Measurements from ENCODE around the gene FOXO4.
"Not testable (repeated sequence)": the region's sequence is repeated elsewhere in the genome, so short reads cannot be mapped to it uniquely, and the experiment has no call there.

FOXO4 gene, protein sequence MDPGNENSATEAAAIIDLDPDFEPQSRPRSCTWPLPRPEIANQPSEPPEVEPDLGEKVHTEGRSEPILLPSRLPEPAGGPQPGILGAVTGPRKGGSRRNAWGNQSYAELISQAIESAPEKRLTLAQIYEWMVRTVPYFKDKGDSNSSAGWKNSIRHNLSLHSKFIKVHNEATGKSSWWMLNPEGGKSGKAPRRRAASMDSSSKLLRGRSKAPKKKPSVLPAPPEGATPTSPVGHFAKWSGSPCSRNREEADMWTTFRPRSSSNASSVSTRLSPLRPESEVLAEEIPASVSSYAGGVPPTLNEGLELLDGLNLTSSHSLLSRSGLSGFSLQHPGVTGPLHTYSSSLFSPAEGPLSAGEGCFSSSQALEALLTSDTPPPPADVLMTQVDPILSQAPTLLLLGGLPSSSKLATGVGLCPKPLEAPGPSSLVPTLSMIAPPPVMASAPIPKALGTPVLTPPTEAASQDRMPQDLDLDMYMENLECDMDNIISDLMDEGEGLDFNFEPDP

DNA sequence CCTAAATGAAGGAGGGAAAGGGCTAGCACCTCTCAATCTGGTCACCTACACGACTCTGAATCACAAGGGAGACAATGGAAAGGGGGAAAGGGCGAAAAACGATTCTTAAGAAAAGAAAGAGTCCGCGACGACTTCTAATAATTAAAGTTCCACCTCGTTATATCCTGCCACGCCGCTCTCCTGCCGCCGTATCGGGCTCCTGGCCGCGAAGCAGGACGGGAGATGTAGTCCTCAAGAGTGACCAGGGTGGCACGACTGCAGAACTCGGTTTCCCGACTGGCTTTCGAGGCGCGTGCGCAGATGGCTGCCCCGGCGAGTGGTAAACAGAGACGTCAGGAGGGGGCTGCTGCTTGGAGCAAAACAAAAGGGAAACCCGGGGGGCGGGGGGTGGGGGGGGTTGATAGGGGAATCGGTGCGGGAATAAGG, at the start of gene FOXO4:
TSS of gene FOXO4 (plus strand) at position 297 of the 426 bp plus-strand sequence. CDS start 678 bp downstream, outside the sequence.
- peaks cover 16% of the 10 kb centered on the region for H3K9me3 Mint-ChIP-seq
- H3K36me3 Mint-ChIP-seq (ENCODE audit: low read depth): no peaks in the 10 kb centered on the region
- TF ChIP-seq, protein P1, sequence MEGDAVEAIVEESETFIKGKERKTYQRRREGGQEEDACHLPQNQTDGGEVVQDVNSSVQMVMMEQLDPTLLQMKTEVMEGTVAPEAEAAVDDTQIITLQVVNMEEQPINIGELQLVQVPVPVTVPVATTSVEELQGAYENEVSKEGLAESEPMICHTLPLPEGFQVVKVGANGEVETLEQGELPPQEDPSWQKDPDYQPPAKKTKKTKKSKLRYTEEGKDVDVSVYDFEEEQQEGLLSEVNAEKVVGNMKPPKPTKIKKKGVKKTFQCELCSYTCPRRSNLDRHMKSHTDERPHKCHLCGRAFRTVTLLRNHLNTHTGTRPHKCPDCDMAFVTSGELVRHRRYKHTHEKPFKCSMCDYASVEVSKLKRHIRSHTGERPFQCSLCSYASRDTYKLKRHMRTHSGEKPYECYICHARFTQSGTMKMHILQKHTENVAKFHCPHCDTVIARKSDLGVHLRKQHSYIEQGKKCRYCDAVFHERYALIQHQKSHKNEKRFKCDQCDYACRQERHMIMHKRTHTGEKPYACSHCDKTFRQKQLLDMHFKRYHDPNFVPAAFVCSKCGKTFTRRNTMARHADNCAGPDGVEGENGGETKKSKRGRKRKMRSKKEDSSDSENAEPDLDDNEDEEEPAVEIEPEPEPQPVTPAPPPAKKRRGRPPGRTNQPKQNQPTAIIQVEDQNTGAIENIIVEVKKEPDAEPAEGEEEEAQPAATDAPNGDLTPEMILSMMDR (IDR thresholded peaks at IDR 0.05; ENCODE audit: unreplicated experiment in 3 of 3): no peak
- H3K4me3 Mint-ChIP-seq: peak within 1 kb of the TSS; percentile 90 to 97 (median 96)
- peaks cover 5% of the 10 kb centered on the region for H3K27me3 Mint-ChIP-seq (ENCODE audit: low read depth)
- peaks cover 17% of the 10 kb centered on the region for H3K4me1 Mint-ChIP-seq
- H3K27ac Mint-ChIP-seq: peak within 1 kb of the TSS; percentile 62 to 89 (median 83)

DNA sequence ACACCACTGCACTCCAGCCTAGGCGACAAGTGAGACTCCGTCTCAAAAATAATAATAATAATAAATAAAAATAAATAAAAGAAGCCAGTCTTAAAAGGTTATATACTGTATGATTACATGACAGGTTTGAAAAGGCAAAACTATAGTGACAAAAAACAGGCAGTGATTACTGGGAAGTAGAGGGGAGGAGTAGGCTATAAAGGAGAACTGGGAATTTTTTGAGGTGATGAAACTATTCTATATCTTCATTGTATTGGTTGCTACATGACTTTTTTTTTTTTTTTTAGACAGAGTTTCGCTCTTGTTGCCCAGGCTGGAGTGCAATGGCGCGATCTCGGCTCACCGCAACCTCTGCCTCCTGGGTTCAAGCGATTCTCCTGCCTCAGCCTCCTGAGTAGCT, 47.8 kb upstream of the FOXO4 start:
- H3K27me3 Mint-ChIP-seq (ENCODE audit: low read depth); H3K36me3 Mint-ChIP-seq (ENCODE audit: low read depth); H3K27ac Mint-ChIP-seq; H3K4me1 Mint-ChIP-seq; H3K9me3 Mint-ChIP-seq; H3K4me3 Mint-ChIP-seq: not testable (repeated sequence)

DNA sequence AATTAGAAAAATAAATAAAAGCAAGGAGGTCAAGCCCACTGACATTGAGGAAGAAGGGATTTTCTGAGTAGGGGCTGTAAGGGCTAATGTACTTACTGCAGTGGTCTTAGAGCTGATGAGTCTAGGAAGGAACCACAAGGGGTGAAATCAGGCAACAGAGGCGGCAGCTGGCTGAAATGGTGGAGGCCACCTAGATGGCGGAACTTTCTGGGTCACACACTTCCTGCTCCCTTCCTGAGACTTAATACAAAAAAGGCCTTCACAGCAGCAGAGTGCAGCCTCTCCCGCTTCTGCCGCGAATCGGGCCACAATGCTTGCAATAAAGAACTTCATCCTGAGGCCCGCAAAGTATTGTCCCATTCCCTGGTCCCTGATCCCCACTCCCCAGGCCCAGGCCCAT, 42.9 kb upstream of the FOXO4 start:
- no peaks in the 10 kb centered on the region for H3K4me1 Mint-ChIP-seq
- H3K27ac Mint-ChIP-seq: no peak overlapping the region
- no peaks in the 10 kb centered on the region for H3K9me3 Mint-ChIP-seq
- no peaks in the 10 kb centered on the region for H3K27me3 Mint-ChIP-seq (ENCODE audit: low read depth)
- H3K4me3 Mint-ChIP-seq: peak overlapping the region in 2 of 3 experiments; percentile 19 to 53
- TF ChIP-seq, protein P1 (IDR thresholded peaks at IDR 0.05; ENCODE audit: unreplicated experiment in 3 of 3): no peak
- H3K36me3 Mint-ChIP-seq (ENCODE audit: low read depth): no peaks in the 10 kb centered on the region

DNA sequence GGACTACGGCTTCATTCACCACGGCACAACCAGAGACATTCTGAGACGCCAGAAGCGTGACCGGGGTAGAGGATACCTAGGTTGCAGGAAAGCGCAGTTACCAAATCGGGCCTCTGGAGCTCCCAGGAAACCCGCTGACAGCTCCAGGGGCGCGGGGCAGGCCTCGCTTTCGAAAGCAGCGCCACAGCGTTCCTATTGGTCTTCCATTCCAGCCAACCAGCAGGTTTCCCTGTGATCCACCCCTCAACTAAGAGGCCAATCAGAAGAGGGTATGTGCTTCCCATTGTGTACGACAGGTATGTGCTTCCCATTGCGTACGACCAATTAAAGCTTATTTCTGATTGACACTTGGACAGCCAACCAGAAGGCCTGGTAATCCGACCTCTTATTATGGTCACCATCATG, 42.4 kb upstream of the FOXO4 start:
- Mint-ChIP-seq H3K4me3 (peak overlapping the region in 2 of 3 experiments; percentile 19 to 53), H3K36me3 (ENCODE audit: low read depth) (peaks cover 3% of the 10 kb centered on the region), H3K27ac (no peak overlapping the region), H3K27me3 (ENCODE audit: low read depth) (no peaks in the 10 kb centered on the region), H3K4me1 (no peaks in the 10 kb centered on the region), H3K9me3 (no peaks in the 10 kb centered on the region)
- TF ChIP-seq, protein P1 (IDR thresholded peaks at IDR 0.05; ENCODE audit: unreplicated experiment in 3 of 3): no peak

DNA sequence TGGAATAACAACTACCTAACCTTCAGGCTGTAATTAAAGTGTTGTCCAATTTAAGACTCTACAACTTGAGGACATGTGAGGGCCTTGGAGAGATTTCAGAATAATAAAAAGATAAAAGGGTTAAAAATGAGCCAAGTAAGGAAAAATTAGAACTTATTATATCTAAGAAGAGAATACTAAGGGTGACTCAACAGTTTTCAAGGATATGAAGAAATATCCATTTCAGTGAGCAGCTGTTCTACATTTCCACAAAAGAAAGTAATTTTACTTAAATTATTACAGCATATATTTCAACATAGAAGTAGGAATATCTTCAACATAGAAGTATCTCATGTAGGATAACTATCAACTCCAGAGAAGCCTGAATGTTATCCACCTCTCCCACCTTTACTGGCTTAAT, 38.8 kb upstream of the FOXO4 start:
- H3K4me3 Mint-ChIP-seq: no peak overlapping the region
- peaks cover 30% of the 10 kb centered on the region for H3K36me3 Mint-ChIP-seq (ENCODE audit: low read depth)
- H3K27me3 Mint-ChIP-seq (ENCODE audit: low read depth): no peaks in the 10 kb centered on the region
- H3K27ac Mint-ChIP-seq: no peak overlapping the region
- TF ChIP-seq, protein P1 (IDR thresholded peaks at IDR 0.05; ENCODE audit: unreplicated experiment in 3 of 3): no peak
- no peaks in the 10 kb centered on the region for H3K4me1 Mint-ChIP-seq
- H3K9me3 Mint-ChIP-seq: no peaks in the 10 kb centered on the region

DNA sequence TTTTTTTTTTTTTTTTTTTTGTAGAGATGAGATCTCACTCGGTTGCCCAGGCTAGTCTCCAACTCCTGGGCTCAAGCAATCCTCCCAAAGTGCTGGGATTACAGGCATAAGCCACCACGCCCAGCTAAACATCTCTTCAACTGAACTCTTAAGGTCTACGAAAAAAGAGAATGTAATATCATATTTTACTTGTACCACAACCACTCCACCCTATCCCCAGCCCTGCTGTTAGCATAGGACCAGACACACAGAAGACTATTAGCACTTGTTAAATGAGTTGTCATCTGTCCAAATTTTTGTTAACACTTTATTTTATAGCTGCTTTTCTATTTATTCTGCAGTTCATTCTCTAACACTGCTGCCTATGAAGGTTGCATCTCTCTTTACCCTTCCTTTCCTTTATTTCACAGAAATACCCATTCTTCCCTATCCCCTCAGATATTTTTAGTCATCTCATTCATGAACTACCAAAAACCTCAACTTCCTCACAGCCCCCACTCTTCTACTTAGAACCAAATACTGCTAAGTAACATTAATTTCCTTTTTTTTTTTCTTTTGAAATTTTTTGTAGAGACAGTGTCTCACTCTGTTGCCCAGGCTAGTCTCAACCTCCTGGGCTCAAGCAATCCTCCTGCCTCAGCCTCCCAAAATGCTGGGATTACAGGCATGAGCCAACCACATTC, 37.7 kb upstream of the FOXO4 start:
- Mint-ChIP-seq H3K36me3 (ENCODE audit: low read depth) (peaks cover 36% of the 10 kb centered on the region), H3K4me1 (no peaks in the 10 kb centered on the region), H3K9me3 (no peaks in the 10 kb centered on the region), H3K27me3 (ENCODE audit: low read depth) (no peaks in the 10 kb centered on the region), H3K4me3 (no peak overlapping the region), H3K27ac (no peak overlapping the region)
- TF ChIP-seq, protein P1 (IDR thresholded peaks at IDR 0.05; ENCODE audit: unreplicated experiment in 3 of 3): no peak

All from nephron (organoid).